ENCODE results near the gene CD55.
"Not testable (repeated sequence)": the region's sequence is repeated elsewhere in the genome, so short reads cannot be mapped to it uniquely, and the experiment has no call there.

The CD55 gene

GRCh38 chr1:207305489-207305873 is 16.0 kb upstream of the CD55 start:
- DNase-seq, result no peak

- DNase-seq, result no peak
Measured at GRCh38 chr1:207306023-207306422, 15.5 kb upstream of the CD55 start.

DNA sequence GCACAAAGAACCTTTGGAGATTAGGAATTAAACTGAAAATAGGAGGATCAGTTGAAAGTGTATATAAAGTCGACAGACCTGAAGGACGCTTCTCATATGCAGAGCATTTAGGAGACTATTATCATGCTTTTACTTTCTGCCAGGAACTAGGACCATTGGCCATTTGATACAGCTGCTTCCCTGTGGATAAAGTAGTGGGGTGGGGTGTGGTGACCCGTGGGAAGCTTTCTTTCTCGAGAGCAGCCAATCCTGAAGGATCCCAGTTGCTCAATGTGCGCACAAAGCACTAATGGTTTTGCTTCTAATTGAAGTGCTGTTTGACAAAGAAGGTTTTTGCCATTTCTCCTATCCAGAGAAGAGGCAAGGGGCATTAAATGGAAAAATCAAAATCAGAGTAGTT is 14.9 kb upstream of the CD55 start:
- DNase-seq, result no peak

GRCh38 chr1:207308451-207309190 is 12.9 kb upstream of the CD55 start:
- DNase-seq, result peak in 2 of 4 experiments; percentile 48 to 59

- peak; percentile 38 to 81 (median 59) for DNase-seq
Measured at GRCh38 chr1:207309745-207310273, 11.7 kb upstream of the CD55 start.

DNA sequence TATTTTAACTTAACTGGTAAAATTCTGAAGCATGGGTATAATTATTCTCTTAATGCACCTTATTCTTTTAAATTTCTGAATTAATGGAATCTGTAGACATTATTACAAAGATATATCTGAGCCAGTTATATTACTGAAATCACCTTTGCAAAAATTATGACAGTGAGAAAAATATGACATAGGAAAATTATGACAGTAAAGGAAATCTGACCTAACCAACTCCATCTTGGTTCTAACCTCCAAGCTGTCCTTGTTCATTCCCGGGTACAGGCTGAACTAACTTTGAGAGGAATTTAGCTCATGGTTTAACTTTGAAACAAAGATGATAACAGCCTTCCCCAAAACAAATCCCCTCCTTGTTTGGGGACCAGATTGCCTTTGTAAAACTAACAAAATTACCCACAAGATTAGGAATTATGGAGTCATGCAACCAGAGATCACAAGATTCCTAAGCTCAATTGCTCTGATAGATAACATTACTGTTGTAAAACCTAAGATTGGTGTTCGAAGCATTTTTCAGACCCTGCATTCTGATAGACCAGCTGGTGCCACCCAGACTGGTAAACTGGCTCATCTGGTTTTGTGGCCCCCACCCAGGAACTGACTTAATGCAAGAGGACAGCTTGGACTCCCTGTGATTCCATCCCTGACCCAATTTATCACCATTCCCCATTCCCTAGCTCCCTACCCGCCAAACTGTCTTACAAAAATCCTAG is 9.4 kb upstream of the CD55 start:
- no peak for DNase-seq

DNA sequence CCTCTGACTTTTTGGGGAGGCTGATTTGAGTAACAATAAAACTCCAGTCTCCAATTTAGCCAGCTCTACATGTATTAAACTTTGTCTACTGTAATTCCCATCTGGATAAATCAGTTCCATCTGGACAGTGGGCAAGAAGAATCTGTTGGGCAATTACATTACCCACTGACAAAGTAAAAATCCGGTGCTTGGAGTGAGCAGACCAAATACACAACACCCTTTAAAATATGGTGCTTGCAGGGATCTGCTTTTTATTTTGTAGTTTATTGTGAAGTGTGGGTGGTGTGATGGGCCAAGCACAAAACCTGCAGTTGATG is 8.9 kb upstream of the CD55 start:
- no peak for DNase-seq

- DNase-seq, result peak; percentile 11 to 54 (median 34)
Measured at GRCh38 chr1:207313131-207313530, 8.3 kb upstream of the CD55 start.

GRCh38 chr1:207314816-207315215 is 6.7 kb upstream of the CD55 start:
- DNase-seq, result no peak

DNA sequence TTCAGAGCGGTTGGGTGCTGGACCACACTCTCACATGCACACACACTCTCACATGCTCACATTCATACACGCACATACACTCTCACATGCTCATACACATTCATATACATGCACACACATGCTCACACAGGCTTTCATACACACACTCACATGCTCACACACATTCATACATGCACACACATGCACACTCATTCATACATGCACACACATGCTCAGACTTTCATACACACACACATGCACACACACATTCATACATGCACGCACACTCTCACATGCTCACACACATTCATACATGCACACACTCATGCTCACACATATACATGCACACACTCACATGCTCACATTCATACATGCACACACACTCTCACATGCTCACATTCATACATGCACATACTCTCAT is 6.0 kb upstream of the CD55 start:
- DNase-seq, result no peak

- peak in 3 of 4 experiments; percentile 24 to 37 (median 26) for DNase-seq
Measured at GRCh38 chr1:207316141-207316540, 5.3 kb upstream of the CD55 start.

DNA sequence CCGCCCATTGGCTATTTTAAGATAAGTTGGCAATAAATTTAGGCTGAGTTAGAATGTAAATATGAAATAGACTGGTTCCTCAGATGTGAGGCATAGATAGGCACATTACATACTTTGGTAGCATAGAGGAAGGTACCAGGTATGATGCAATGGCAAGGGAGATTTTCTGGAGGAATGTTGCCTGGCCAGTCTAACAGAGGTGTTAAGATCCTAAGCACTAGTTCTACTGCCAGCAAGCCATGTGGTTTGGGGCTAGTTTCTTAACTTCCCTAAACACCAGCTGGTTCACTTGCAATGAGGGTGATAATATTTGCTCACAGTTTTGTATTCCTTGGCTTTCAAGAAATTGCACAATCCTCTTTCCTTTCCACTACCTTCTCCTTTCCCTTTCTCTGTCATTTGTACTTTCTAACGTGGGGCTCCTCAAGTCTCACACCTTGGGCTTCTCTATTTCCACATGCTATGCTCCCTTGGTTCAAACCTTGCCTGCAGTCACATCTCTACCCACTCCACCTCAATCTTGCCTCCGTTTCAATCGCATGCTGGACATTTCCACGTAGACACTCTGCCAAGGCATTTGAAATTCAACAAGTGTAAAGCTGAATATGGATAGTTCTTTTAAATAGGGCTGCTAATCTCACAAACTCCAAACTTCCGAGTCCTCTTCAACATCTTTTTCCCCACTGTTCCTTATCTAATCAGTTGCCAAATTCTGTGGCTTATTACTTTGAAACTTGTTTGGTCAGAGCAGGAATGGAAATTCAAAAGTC is 4.7 kb upstream of the CD55 start:
- peak; percentile 73 to 85 (median 80) for DNase-seq

GRCh38 chr1:207317561-207317960 is 3.9 kb upstream of the CD55 start:
- DNase-seq, result no peak

GRCh38 chr1:207318072-207318619 is 3.3 kb upstream of the CD55 start:
- DNase-seq, result no peak

- no peak for DNase-seq
Measured at GRCh38 chr1:207319199-207319598, 2.3 kb upstream of the CD55 start.

DNA sequence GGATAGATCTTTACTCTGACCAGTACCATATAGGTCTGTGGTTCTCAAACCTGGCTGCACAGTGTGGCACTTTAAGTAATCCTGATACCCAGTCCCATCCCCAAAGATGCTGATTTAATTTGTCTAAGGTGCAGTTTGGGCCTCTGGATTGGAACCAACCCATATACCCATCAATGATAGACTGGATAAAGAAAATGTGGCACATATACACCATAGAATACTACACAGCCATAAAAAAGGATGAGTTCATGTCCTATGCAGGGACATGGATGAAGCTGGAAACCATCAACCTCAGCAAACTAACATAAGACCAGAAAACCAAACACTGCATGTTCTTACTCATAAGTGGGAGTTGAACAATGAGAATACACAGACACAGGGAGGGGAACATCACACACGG is 1.4 kb upstream of the CD55 start:
- not testable (repeated sequence) for DNase-seq

DNA sequence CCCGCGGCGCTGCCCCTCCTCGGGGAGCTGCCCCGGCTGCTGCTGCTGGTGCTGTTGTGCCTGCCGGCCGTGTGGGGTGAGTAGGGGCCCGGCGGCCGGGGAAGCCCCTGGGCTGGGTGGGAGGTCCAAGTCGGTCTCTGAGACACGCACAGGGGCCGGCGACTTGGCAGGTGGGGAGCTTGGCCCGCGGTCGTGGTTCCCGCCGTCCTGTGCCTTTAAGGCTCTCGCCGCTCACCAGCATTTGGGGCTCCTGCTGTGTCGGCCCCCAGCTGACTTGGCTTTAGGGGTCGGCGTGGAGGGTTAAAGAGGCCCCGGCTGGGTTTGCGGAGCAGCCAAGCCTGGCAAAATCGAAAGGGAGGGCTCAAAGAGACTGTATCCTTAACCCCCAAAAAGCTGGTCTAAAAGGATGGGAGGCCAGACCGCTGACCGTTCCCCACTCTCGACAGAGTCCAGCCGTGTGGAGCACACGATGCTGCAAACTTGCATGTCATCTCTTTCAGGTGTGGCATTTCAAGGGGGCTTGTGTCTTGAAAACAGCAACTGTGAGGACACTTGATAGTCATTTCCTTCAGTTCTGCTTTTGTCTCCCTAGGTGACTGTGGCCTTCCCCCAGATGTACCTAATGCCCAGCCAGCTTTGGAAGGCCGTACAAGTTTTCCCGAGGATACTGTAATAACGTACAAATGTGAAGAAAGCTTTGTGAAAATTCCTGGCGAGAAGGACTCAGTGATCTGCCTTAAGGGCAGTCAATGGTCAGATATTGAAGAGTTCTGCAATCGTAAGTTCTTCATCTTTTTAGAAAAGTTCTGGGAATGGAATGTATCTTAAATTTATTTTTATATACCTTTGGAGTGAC is 540 bp downstream of the CD55 start:
- DNase-seq, result peak in 3 of 4 experiments; percentile 20 to 39 (median 36)

GRCh38 chr1:207323425-207324225 is 2.1 kb downstream of the CD55 start:
- no peak for DNase-seq

GRCh38 chr1:207328004-207328403 is 6.5 kb downstream of the CD55 start:
- DNase-seq, result peak in 3 of 4 experiments; percentile 25 to 56 (median 56)

DNA sequence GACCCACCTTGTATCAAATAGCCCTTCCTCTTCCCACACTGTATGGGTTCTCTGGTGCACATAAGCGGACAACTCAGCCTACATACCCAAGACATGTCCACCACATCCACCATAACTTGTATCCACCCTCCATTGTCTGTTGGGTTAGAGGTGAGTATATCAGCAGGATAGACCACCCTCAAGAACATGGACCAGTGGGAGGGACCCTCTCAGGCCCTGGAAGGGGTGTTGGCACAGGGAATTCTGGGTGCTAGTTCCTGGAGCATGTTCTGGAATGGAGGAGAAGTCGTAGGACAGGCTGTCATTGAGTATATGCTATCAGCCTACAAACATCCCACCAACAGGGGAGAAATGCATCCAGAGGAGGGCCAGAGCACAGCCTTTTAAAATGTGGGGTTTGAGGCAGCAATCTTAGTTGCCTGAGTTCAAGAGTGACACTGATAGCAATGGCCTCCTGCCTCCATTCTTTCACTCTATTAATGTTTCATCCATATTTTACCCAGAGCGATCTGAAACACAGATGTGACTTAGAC is 7.5 kb downstream of the CD55 start:
- no peak for DNase-seq

DNA sequence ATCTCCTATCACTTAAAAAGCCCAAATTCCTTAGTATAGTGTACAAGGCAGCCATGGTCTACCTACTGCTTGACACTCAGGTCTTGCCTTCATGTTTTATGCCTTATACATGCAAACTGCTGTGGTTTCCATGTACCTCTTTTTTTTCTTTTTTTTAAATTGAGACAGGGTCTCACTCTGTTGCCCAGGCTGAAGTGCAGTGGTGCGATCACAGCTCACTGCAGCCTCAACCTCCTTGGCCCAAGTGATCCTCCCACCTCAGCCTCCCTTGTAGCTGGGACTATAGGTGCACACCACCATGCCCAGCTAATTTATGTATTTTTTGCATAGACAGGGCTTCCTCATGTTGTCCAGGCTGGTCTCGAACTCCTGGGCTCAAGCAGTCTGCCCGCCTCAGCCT is 8.0 kb downstream of the CD55 start:
- no peak for DNase-seq

Data from suppressor macrophage (primary cell).